HEK293 (cell line): Measurements from ENCODE around the gene TTLL5.

Experiments used
- CTCF ChIA-PET: fragments of 350-600 bp; formaldehyde crosslinking; extraction: SDS; loops from one replicate; lab custom pipeline; 2021; ENCODE audit warnings: antibody characterized with exemption; lab: Yijun Ruan, JAX
- POLR2A ChIA-PET: fragments of 300-600 bp; formaldehyde crosslinking; extraction: SDS; loops from one replicate; lab custom pipeline; 2020; ENCODE audit warnings: antibody characterized with exemption, inconsistent platforms; lab: Yijun Ruan, JAX
- H3K27ac ChIP-seq: fragments of 200-500 bp; sonication (Bioruptor generic); 2 replicates; pipeline ENCODE4 v1.5.1; 2014; ENCODE audit warnings: low read depth, low read length, control low read depth, inconsistent platforms; ENCODE audit errors: extremely low read depth
- H3K36me3 ChIP-seq, 2 experiments: fragments of 200-500 bp in 1 of 2; sonication (Bioruptor generic) in 1 of 2; 1 replicate in 1 of 2; 2 replicates in 1 of 2; pipeline ENCODE4 v1.5.1; 2014 to 2017; ENCODE audit warnings: inconsistent platforms in 2 of 2, low read length in 2 of 2; ENCODE audit not compliant: control insufficient read depth in 2 of 2, insufficient read depth in 1 of 2
- H3K4me1 ChIP-seq: fragments of 200-500 bp; sonication (Bioruptor generic); 2 replicates; pipeline ENCODE4 v1.5.1; 2014; ENCODE audit warnings: mild to moderate bottlenecking, low read length, inconsistent platforms; ENCODE audit not compliant: control insufficient read depth, insufficient read depth
- H3K4me3 ChIP-seq: 2 replicates; pipeline ENCODE4 v1.5.1; 2011; ENCODE audit warnings: low read depth, mild to moderate bottlenecking, control low read depth, low read length, moderate library complexity
- H3K9me3 ChIP-seq: fragments of 200-500 bp; sonication (Bioruptor generic); 2 replicates; pipeline ENCODE4 v1.5.1; 2014; ENCODE audit warnings: low read depth, low read length, inconsistent platforms; ENCODE audit not compliant: control insufficient read depth, insufficient read depth
- KLF9 ChIP-seq: fragments of 450-650 bp; formaldehyde crosslinking; IDR thresholded peaks from 2 replicates; pipeline ENCODE4 v1.5.1; 2016; ENCODE audit warnings: missing biosample characterization, missing genetic modification characterization, low read depth
- PATZ1 ChIP-seq: fragments of 450-650 bp; formaldehyde crosslinking; IDR thresholded peaks from 2 replicates; pipeline ENCODE4 v1.5.1; 2016; ENCODE audit warnings: missing biosample characterization, missing genetic modification characterization
- PRDM1 ChIP-seq: fragments of 450-650 bp; formaldehyde crosslinking; IDR thresholded peaks from 2 replicates; pipeline ENCODE4; 2016; ENCODE audit warnings: missing biosample characterization, missing genetic modification characterization
- PRDM6 ChIP-seq: fragments of 450-650 bp; formaldehyde crosslinking; IDR thresholded peaks from 2 replicates; pipeline ENCODE4 v1.5.1; 2017; ENCODE audit warnings: missing biosample characterization, missing genetic modification characterization
- WT1 ChIP-seq: fragments of 450-650 bp; formaldehyde crosslinking; IDR thresholded peaks from 2 replicates; pipeline ENCODE4 v1.5.1; 2016; ENCODE audit warnings: missing biosample characterization, missing genetic modification characterization
- ZBTB11 ChIP-seq: fragments of 450-650 bp; formaldehyde crosslinking; conservative IDR thresholded peaks from 2 replicates; pipeline ENCODE4 v1.5.1; 2016; ENCODE audit warnings: low read depth, missing biosample characterization, missing genetic modification characterization
- ZBTB21 ChIP-seq: fragments of 450-650 bp; formaldehyde crosslinking; IDR thresholded peaks from 2 replicates; pipeline ENCODE4 v1.5.1; 2017; ENCODE audit warnings: missing biosample characterization, missing genetic modification characterization
- ZBTB8A ChIP-seq: fragments of 450-650 bp; formaldehyde crosslinking; IDR thresholded peaks from 2 replicates; pipeline ENCODE4 v1.5.1; 2016; ENCODE audit warnings: missing biosample characterization, missing genetic modification characterization
- ZNF132 ChIP-seq: fragments of 450-650 bp; formaldehyde crosslinking; IDR thresholded peaks from 2 replicates; pipeline ENCODE4 v1.5.1; 2017; ENCODE audit warnings: missing biosample characterization, missing genetic modification characterization, borderline replicate concordance
- ZNF148 ChIP-seq: fragments of 450-650 bp; formaldehyde crosslinking; IDR thresholded peaks from 2 replicates; pipeline ENCODE4 v1.5.0; 2017; ENCODE audit warnings: missing biosample characterization, missing genetic modification characterization, borderline replicate concordance
- ZNF169 ChIP-seq: fragments of 450-650 bp; formaldehyde crosslinking; IDR thresholded peaks from 2 replicates; pipeline ENCODE4 v1.5.1; 2016; ENCODE audit warnings: missing biosample characterization, missing genetic modification characterization
- ZNF18 ChIP-seq: fragments of 450-650 bp; formaldehyde crosslinking; IDR thresholded peaks from 2 replicates; pipeline ENCODE4 v1.5.1; 2016; ENCODE audit warnings: missing biosample characterization, missing genetic modification characterization
- ZNF184 ChIP-seq: fragments of 450-650 bp; IDR thresholded peaks from 2 replicates; pipeline ENCODE4 v1.5.1; 2018; ENCODE audit warnings: missing biosample characterization, mild to moderate bottlenecking, missing genetic modification characterization
- ZNF23 ChIP-seq: fragments of 450-650 bp; formaldehyde crosslinking; IDR thresholded peaks from 2 replicates; pipeline ENCODE4 v1.5.1; 2016; ENCODE audit warnings: missing biosample characterization, missing genetic modification characterization, borderline replicate concordance
- ZNF394 ChIP-seq: fragments of 450-650 bp; formaldehyde crosslinking; IDR thresholded peaks from 2 replicates; pipeline ENCODE4 v1.5.1; 2016; ENCODE audit warnings: missing biosample characterization, missing genetic modification characterization, mild to moderate bottlenecking, moderate library complexity, borderline replicate concordance
- ZNF404 ChIP-seq: fragments of 450-650 bp; formaldehyde crosslinking; IDR thresholded peaks from 2 replicates; pipeline ENCODE4 v1.5.1; 2017; ENCODE audit warnings: missing biosample characterization, missing genetic modification characterization
- ZNF423 ChIP-seq: fragments of 450-650 bp; formaldehyde crosslinking; IDR thresholded peaks from 2 replicates; pipeline ENCODE4 v1.5.1; 2016; ENCODE audit warnings: missing biosample characterization, missing genetic modification characterization
- ZNF561 ChIP-seq: fragments of 450-650 bp; IDR thresholded peaks from 2 replicates; pipeline ENCODE4 v1.5.1; 2018; ENCODE audit warnings: missing biosample characterization, missing genetic modification characterization, borderline replicate concordance
- ZNF701 ChIP-seq: fragments of 450-650 bp; formaldehyde crosslinking; IDR thresholded peaks from 2 replicates; pipeline ENCODE4 v1.5.1; 2016; ENCODE audit warnings: missing biosample characterization, missing genetic modification characterization
- ZNF704 ChIP-seq: fragments of 450-650 bp; formaldehyde crosslinking; IDR thresholded peaks from 2 replicates; pipeline ENCODE4 v1.5.1; 2016; ENCODE audit warnings: missing biosample characterization, missing genetic modification characterization
- TF ChIP-seq, protein P1 (sequence below): fragments of 450-650 bp; formaldehyde crosslinking; IDR thresholded peaks from 2 replicates; pipeline ENCODE4 v1.5.1; 2016; ENCODE audit warnings: missing biosample characterization, missing genetic modification characterization, low read depth

TTLL5 gene

DNA sequence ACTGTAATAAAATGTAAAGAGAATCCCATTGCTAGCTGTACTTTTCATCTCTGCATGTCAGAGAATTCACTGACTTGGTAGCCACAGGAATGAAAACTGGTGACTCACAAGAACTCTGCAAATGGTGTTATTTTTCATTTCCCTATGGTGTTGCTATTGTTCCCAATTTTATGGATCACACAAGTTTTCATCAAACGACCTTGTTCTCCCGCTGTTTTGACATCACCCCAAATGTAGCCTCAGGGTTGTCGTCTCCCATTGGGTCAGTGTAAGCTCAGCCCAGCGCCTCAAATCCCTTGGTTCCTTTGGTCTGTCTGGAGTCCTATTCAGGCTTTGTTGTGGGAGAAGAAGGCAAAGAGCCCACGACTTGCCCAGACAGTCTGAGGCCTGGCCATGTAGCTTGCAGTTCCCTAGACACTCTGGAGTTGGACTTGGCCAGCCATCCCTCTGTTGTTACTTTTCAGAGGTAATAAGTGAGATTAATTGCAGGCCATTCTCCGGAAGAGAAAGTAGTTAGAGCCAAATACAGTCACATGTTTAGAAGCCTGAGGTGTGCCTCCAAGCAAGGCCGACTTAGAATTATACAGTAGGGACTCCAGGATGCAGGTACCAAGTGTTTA, 161.6 kb downstream of the TTLL5 start:
- Histone ChIP-seq H3K27ac (peak overlapping the region; percentile 74), H3K4me3 (no peak overlapping the region), H3K9me3 (no peaks in the 10 kb centered on the region), H3K36me3 (peaks cover 4 to 8% of the 10 kb centered on the region in 2 experiments), H3K4me1 (peaks cover 12% of the 10 kb centered on the region)
- POLR2A ChIA-PET = interaction anchor here (0.5 kb wide), 1 partner anchor 163 kb away, joined by 3 read pairs; no protein-coding TSS in a partner anchor
- CTCF ChIA-PET = interaction anchor here (0.6 to 2.8 kb wide), 5 partner anchors 84 to 822 kb away, joined by 3 to 12 read pairs (median 3); no protein-coding TSS in a partner anchor
- TF ChIP-seq ZBTB11 (tag by site-specific recombination) = no peak
- no peak for TF ChIP-seq ZNF184
- TF ChIP-seq ZNF23 = no peak
- no peak for TF ChIP-seq ZNF394 (tag by site-specific recombination)
- TF ChIP-seq, protein P1, sequence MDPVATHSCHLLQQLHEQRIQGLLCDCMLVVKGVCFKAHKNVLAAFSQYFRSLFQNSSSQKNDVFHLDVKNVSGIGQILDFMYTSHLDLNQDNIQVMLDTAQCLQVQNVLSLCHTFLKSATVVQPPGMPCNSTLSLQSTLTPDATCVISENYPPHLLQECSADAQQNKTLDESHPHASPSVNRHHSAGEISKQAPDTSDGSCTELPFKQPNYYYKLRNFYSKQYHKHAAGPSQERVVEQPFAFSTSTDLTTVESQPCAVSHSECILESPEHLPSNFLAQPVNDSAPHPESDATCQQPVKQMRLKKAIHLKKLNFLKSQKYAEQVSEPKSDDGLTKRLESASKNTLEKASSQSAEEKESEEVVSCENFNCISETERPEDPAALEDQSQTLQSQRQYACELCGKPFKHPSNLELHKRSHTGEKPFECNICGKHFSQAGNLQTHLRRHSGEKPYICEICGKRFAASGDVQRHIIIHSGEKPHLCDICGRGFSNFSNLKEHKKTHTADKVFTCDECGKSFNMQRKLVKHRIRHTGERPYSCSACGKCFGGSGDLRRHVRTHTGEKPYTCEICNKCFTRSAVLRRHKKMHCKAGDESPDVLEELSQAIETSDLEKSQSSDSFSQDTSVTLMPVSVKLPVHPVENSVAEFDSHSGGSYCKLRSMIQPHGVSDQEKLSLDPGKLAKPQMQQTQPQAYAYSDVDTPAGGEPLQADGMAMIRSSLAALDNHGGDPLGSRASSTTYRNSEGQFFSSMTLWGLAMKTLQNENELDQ (tag by site-specific recombination) = no peak
- TF ChIP-seq ZNF701 (tag by site-specific recombination) = no peak
- TF ChIP-seq ZNF18 = no peak
- no peak for TF ChIP-seq ZNF423
- no peak for TF ChIP-seq ZBTB21 (tag by site-specific recombination)
- TF ChIP-seq ZBTB8A (tag by site-specific recombination) = no peak
- 0 out of 2 replicates have a peak, but pooled peaks have one; percentile 19 for TF ChIP-seq PRDM1 (tag by site-specific recombination)
- no peak for TF ChIP-seq PATZ1 (tag by site-specific recombination)
- TF ChIP-seq WT1 = no peak
- TF ChIP-seq ZNF148 (tag by site-specific recombination) = no peak
- no peak for TF ChIP-seq ZNF561 (tag by site-specific recombination)
- peak; percentile 40 for TF ChIP-seq PRDM6
- TF ChIP-seq KLF9 (tag by site-specific recombination) = no peak
- TF ChIP-seq ZNF404 = no peak
- no peak for TF ChIP-seq ZNF132 (tag by site-specific recombination)
- TF ChIP-seq ZNF704 = no peak
- no peak for TF ChIP-seq ZNF169
